Heart right ventricle (tissue), 16 donors: ENCODE results near the gene SEMA7A. TPM values are rescaled to one million over a fixed set of nuclear protein-coding genes. Genes with fewer than 3 reads are reported as not detected.

ENCODE experiments used
- ATAC-seq, 8 donors: fragments of 200-7000 bp; cut with Tn5 transposase; one replicate each; pipeline ENCODE4 v1.9.1; 2020; ENCODE audit warnings: mild to moderate bottlenecking in 8 of 8, moderate library complexity in 8 of 8, moderate number of reproducible peaks in 1 of 8
- DNase-seq, 2 donors: peaks; one replicate each; pipeline ENCODE4 v3.0.0-alpha.2; 2020
- H3K27ac ChIP-seq, 10 donors: fragments of 200-600 bp; sonication (generic) in 2 of 10; one replicate each; pipeline versions ENCODE4 v1.5.0 to v1.8.0; 2020 to 2022; ENCODE audit warnings: mild to moderate bottlenecking in 3 of 10
- H3K27me3 ChIP-seq, 7 donors: fragments of 200-600 bp; one replicate each; pipeline ENCODE4 v1.8.0; 2021 to 2022; ENCODE audit warnings: mild to moderate bottlenecking in 2 of 7
- H3K36me3 ChIP-seq, 9 donors: fragments of 200-600 bp; sonication (generic) in 1 of 9; one replicate each; pipeline versions ENCODE4 v1.5.0 to v1.8.0; 2020 to 2022; ENCODE audit warnings: mild to moderate bottlenecking in 2 of 9
- H3K4me1 ChIP-seq, 9 donors: fragments of 200-600 bp; sonication (generic) in 1 of 9; one replicate each; pipeline versions ENCODE4 v1.5.0 to v1.8.0; 2020 to 2022; ENCODE audit warnings: mild to moderate bottlenecking in 4 of 9
- H3K4me3 ChIP-seq, 10 donors: fragments of 200-600 bp; sonication (generic) in 2 of 10; one replicate each; pipeline versions ENCODE4 v1.5.0 to v1.8.0; 2020 to 2022; ENCODE audit warnings: mild to moderate bottlenecking in 7 of 10, moderate library complexity in 2 of 10
- H3K9me3 ChIP-seq, 11 donors: fragments of 200-600 bp in 10 of 11; sonication (generic) in 2 of 11; one replicate each; pipeline versions ENCODE4 v1.5.0 to v1.8.0; 2013 to 2022; ENCODE audit warnings: mild to moderate bottlenecking in 2 of 11, control low read depth in 1 of 11, moderate library complexity in 1 of 11
- CTCF ChIP-seq, 9 donors: fragments of 200-600 bp; sonication (generic) in 2 of 9; IDR thresholded peaks; one replicate each; pipeline versions ENCODE4 v1.5.0 to v1.8.0; 2021 to 2022; ENCODE audit warnings: antibody characterized with exemption in 9 of 9, mild to moderate bottlenecking in 5 of 9, moderate library complexity in 1 of 9
- WGBS, 2 donors: extraction: QIAGEN DNeasy Blood & Tissue Kit; methylation state at CpG; one replicate each; pipeline ENCODE4 v1.1.7; 2013; ENCODE audit warnings: inconsistent platforms in 1 of 2; 5-methylcytosine and 5-hydroxymethylcytosine counted together
- intact Hi-C, 10 donors: fragments of 100-400 bp; cut with DNase I; formaldehyde crosslinking; loops; one replicate each; pipeline versions ENCODE4 v1.11.1 to v1.14.2; 2022
- polyA plus RNA-seq, 2 donors: library from polyadenylated mRNA; stranded (reverse); fragments of 200-250 nt; gene quantifications; one replicate each; pipeline ENCODE4 v1.2.3, GENCODE V29; 2013
- total RNA-seq, 10 donors: library from RNA; stranded (reverse); fragmentation: NEBNext Ultra II Directional in 3 of 10; extraction: Animal tissue kit (Norgen Biotek cat#: 25700) in 3 of 10; gene quantifications; one replicate each; pipeline versions ENCODE4 v1.2.1 to v1.2.4, GENCODE V29; 2021 to 2023
- donor health status: Arrhythmogenic right ventricular cardiomyopathy.
- donor health status: ischemic (EF 13 %, LVEDD 7.1; RV severe dilation, severe dysfunction).
- donor health status: healthy with polysubstance abuse.
- donor health status: DM: no; HTN: yes; CAD: no.
- donor health status: DM: no; HTN: no; CAD: no.
- donor health status: ischemic (EF 25% LVEDD 6.9; RV normal size, moderate dysfunction).
- donor health status: ischemic (EF 25% LVEDD 5.7; RV mildly dilated, moderate dysfunction).
- donor health status: healthy.
- donor health status: DM: yes; HTN: yes; CAD: no.
- donor health status: Ischemic cardiomyopathy.
- donor health status: ischemic (EF 35%, LVEDD 5.7; RV mildly dilated, moderate dysfunction).
- donor health status: nonischemic (EF 11% LVEDD 7.7; RV severe dilation, severe dysfunction).
- donor health status: DM: yes; HTN: yes; CAD: no.
- donor health status: PGD.
- donor health status: ischemic (EF 29% LVEDD 5.4; RV normal size, mild dysfunction).
- donor health status: nonischemic (EF 23%, LVEDD 6.1; RV moderate dilation, normal function).

Gene SEMA7A
- total and polyA plus RNA-seq, 12 donors, result 0.59 to 5.1 (median 1.6) TPM

- peaks cover 7 to 22% (median 16%) of the 10 kb centered on the region in 9 donors for H3K4me1 ChIP-seq
- no peak overlapping the region for H3K27ac ChIP-seq
- no peaks in the 10 kb centered on the region for H3K36me3 ChIP-seq
- H3K27me3 ChIP-seq, result peaks cover 0 to 28% (median 6%) of the 10 kb centered on the region in 7 donors
- ATAC-seq (peak in 1 of 8 donors; percentile 5), DNase-seq (no peak)
- no peak overlapping the region for H3K4me3 ChIP-seq
- no peak for TF ChIP-seq CTCF (IDR thresholded peaks at IDR 0.05)
- intact Hi-C loops, result loop anchor here in 9 of 10 donors (1.0 to 10.0 kb wide), 10 partner anchors 116 to 582 kb away; partner anchors contain the start of gene RPP25 (in 1 of the 9)
- no peaks in the 10 kb centered on the region for H3K9me3 ChIP-seq
- 53% methylated on average over 13 of the region's 13 CpGs for whole genome bisulfite sequencing, 2 donors
Observed at GRCh38 chr15:74373056-74373650, 60.6 kb downstream of the SEMA7A start.

- Histone ChIP-seq H3K27ac (no peak overlapping the region), H3K4me1 (peaks cover 7 to 31% (median 24%) of the 10 kb centered on the region in 9 donors), H3K4me3 (no peak overlapping the region), H3K9me3 (no peaks in the 10 kb centered on the region), H3K27me3 (peaks cover 0 to 55% (median 20%) of the 10 kb centered on the region in 7 donors), H3K36me3 (no peaks in the 10 kb centered on the region)
- DNase-seq, result no peak
- intact Hi-C loops, result loop anchor here in 9 of 10 donors (5.0 to 10.0 kb wide), 7 partner anchors 122 to 584 kb away; partner anchors contain the start of gene RPP25 (in 1 of the 9)
- WGBS, 2 donors, result 88 to 89% methylated on average over 5 of the region's 5 CpGs
- ATAC-seq, result no peak
- TF ChIP-seq CTCF (IDR thresholded peaks at IDR 0.05), result no peak
Observed at GRCh38 chr15:74370471-74370870, 63.3 kb downstream of the SEMA7A start.

- ATAC-seq, result no peak
- Histone ChIP-seq H3K36me3 (no peaks in the 10 kb centered on the region), H3K4me1 (peaks cover 5 to 30% (median 23%) of the 10 kb centered on the region in 9 donors), H3K4me3 (no peak overlapping the region), H3K27me3 (peaks cover 0 to 59% (median 20%) of the 10 kb centered on the region in 7 donors), H3K9me3 (no peaks in the 10 kb centered on the region), H3K27ac (no peak overlapping the region)
- WGBS, 2 donors, result 89 to 92% methylated on average over 2 of the region's 2 CpGs
- TF ChIP-seq CTCF (IDR thresholded peaks at IDR 0.05), result no peak
- intact Hi-C loops, result loop anchor here in 9 of 10 donors (5.0 to 10.0 kb wide), 7 partner anchors 123 to 585 kb away; partner anchors contain the start of gene RPP25 (in 1 of the 9)
- DNase-seq, result no peak
Observed at GRCh38 chr15:74369756-74370155, 64.0 kb downstream of the SEMA7A start.

GRCh38 chr15:74369084-74369745, 64.5 kb downstream of the SEMA7A start:
- WGBS, 2 donors, result 56 to 58% methylated on average over 10 of the region's 10 CpGs

More at GRCh38 chr15:74369084-74369745, 64.5 kb downstream of the SEMA7A start:
- intact Hi-C loops, result no loop called here
- H3K4me1 ChIP-seq, result peaks cover 0 to 25% (median 18%) of the 10 kb centered on the region in 9 donors
- no peaks in the 10 kb centered on the region for H3K36me3 ChIP-seq
- no peak overlapping the region for H3K27ac ChIP-seq
- ATAC-seq (no peak), DNase-seq (no peak)
- no peak for TF ChIP-seq CTCF (IDR thresholded peaks at IDR 0.05)
- H3K27me3 ChIP-seq, result peaks cover 0 to 59% (median 20%) of the 10 kb centered on the region in 7 donors
- no peak overlapping the region for H3K4me3 ChIP-seq
- H3K9me3 ChIP-seq, result no peaks in the 10 kb centered on the region
